ENCODE data around the gene CEND1.

GRCh38 chr11:765025-765801, 24.7 kb downstream of the CEND1 start:
- peak; percentile 65 for TF ChIP-seq CTCF (IDR thresholded peaks at IDR 0.05)
- TF ChIP-seq, protein P1, sequence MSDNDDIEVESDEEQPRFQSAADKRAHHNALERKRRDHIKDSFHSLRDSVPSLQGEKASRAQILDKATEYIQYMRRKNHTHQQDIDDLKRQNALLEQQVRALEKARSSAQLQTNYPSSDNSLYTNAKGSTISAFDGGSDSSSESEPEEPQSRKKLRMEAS (IDR thresholded peaks at IDR 0.05; ENCODE audit: low read depth) = no peak
- no peak for TF ChIP-seq GATA2 (CRISPR knock-in tag; IDR thresholded peaks at IDR 0.05)
- no peak for TF ChIP-seq TAF1 (IDR thresholded peaks at IDR 0.05; ENCODE audit: borderline replicate concordance, low read depth, low read length)
- peak; percentile 24; the same call in 1 of the 2 replicates for TF ChIP-seq SMC3 (IDR thresholded peaks at IDR 0.05; ENCODE audit: low read depth, low read length)
- no peak for TF ChIP-seq TEAD4 (IDR thresholded peaks at IDR 0.05; ENCODE audit: borderline replicate concordance, insufficient read depth)
- no peak for TF ChIP-seq YY1 (IDR thresholded peaks at IDR 0.05; ENCODE audit: low read depth)
- TF ChIP-seq REST (IDR thresholded peaks at IDR 0.05; ENCODE audit: low read depth, low read length) = no peak
- TF ChIP-seq POLR2AphosphoS5 (IDR thresholded peaks at IDR 0.05; ENCODE audit: low read depth, low read length) = no peak; the same call in 1 of the 2 replicates
- TF ChIP-seq ELF1 (IDR thresholded peaks at IDR 0.05) = no peak
